HCT116 (cell line): ENCODE measurements around the gene DPP6. TPM values are rescaled to one million over a fixed set of nuclear protein-coding genes. Genes with fewer than 3 reads are reported as not detected.

Source experiments
- ATAC-seq: fragments of 200-7000 bp; cut with Tn5 transposase; 2 replicates; pipeline ENCODE4 v1.9.1; 2020; ENCODE audit warnings: mild to moderate bottlenecking, moderate library complexity
- BruUV-seq: library from RNA; stranded (reverse); fragments of 400-500 nt; replicated peaks from 2 replicates; lab custom pipeline; 2021; lab: Mats Ljungman, UMichigan
- CTCF ChIA-PET: fragments of 300-600 bp; sonication (Branson Sonifier 250); formaldehyde crosslinking; loops from one replicate; lab custom pipeline; 2021; ENCODE audit warnings: antibody characterized with exemption; lab: Charles Lee
- POLR2A ChIA-PET: fragments of 300-600, 350-600 bp; sonication (Branson Sonifier 250); formaldehyde crosslinking; loops from one replicate; lab custom pipeline; 2021; ENCODE audit warnings: antibody characterized with exemption; lab: Charles Lee
- RAD21 ChIA-PET, 2 experiments: fragments of 300-600 bp; sonication (Branson Sonifier 250); formaldehyde crosslinking; loops; one replicate each; lab custom pipeline; 2023; ENCODE audit warnings: low total read pairs in 2 of 2; ENCODE audit not compliant: uncharacterized antibody in 2 of 2, unreplicated experiment in 2 of 2, low non-redundant PET in 1 of 2; lab: Charles Lee
- DNase-seq: peaks from one replicate; pipeline ENCODE4 v3.0.0-alpha.2; 2010; ENCODE audit warnings: low read depth, low spot score
- H2AFZ ChIP-seq: fragments of 200-600 bp; shearing (Covaris generic), sonication (generic); 2 replicates; pipeline ENCODE4 v1.6.1; 2017; ENCODE audit warnings: low read depth, mixed run types, mixed read lengths, antibody characterized with exemption, low read length; ENCODE audit not compliant: poor library complexity, severe bottlenecking
- H3K27ac ChIP-seq: 2 replicates; pipeline ENCODE4 v1.5.1; 2012; ENCODE audit warnings: low read depth, low read length
- H3K27me3 ChIP-seq: fragments of 200-600 bp; sonication (generic); 2 replicates; pipeline ENCODE4 v1.6.1; 2016; ENCODE audit warnings: mixed run types, low read length, mixed read lengths; ENCODE audit not compliant: insufficient read depth
- H3K36me3 ChIP-seq, 2 experiments: fragments of 200-500 bp in 1 of 2; fragments of 200-600 bp in 1 of 2; sonication (Bioruptor generic) in 1 of 2; sonication (generic) in 1 of 2; 2 replicates each; pipeline versions ENCODE4 v1.5.1 to v1.6.1; 2014 to 2016; ENCODE audit warnings: low read length in 2 of 2, inconsistent platforms in 1 of 2, mixed read lengths in 1 of 2, mixed run types in 1 of 2; ENCODE audit not compliant: insufficient read depth in 2 of 2, control insufficient read depth in 1 of 2
- H3K4me1 ChIP-seq, 2 experiments: fragments of 200-600 bp in 1 of 2; sonication (generic) in 1 of 2; 2 replicates each; pipeline versions ENCODE4 v1.5.1 to v1.6.1; 2012 to 2017; ENCODE audit warnings: low read length in 2 of 2, inconsistent platforms in 1 of 2, mild to moderate bottlenecking in 1 of 2, mixed read lengths in 1 of 2, mixed run types in 1 of 2, moderate library complexity in 1 of 2; ENCODE audit not compliant: insufficient read depth in 2 of 2, control insufficient read depth in 1 of 2
- H3K4me2 ChIP-seq: fragments of 200-600 bp; sonication (generic); 2 replicates; pipeline ENCODE4 v1.6.1; 2017; ENCODE audit warnings: mixed run types, low read length, mixed read lengths
- H3K4me3 ChIP-seq, 2 experiments: fragments of 200-600 bp in 1 of 2; sonication (generic) in 1 of 2; replicated peaks in 1 of 2; 2 replicates each; pipeline ENCODE4 v1.5.1; 2011 to 2016; ENCODE audit warnings: low read length in 2 of 2, control low read depth in 1 of 2, low read depth in 1 of 2, mild to moderate bottlenecking in 1 of 2, mixed read lengths in 1 of 2, mixed run types in 1 of 2
- H3K79me2 ChIP-seq: fragments of 200-600 bp; sonication (generic); 2 replicates; pipeline ENCODE4 v1.6.1; 2017; ENCODE audit warnings: mild to moderate bottlenecking, mixed run types, low read length, moderate library complexity, mixed read lengths; ENCODE audit not compliant: insufficient read depth
- H3K9ac ChIP-seq: fragments of 200-600 bp; sonication (generic); 2 replicates; pipeline ENCODE4 v1.6.1; 2016; ENCODE audit warnings: low read length, mixed read lengths
- H3K9me2 ChIP-seq: fragments of 200-600 bp; sonication (generic), shearing (Covaris generic); 2 replicates; pipeline ENCODE4 v1.6.1; 2017; ENCODE audit warnings: mixed run types, mild to moderate bottlenecking, moderate library complexity; ENCODE audit not compliant: insufficient read depth
- H3K9me3 ChIP-seq, 2 experiments: fragments of 200-500 bp in 1 of 2; fragments of 200-600 bp in 1 of 2; sonication (Bioruptor generic) in 1 of 2; sonication (generic) in 1 of 2; 2 replicates each; pipeline ENCODE4 v1.6.1; 2014 to 2017; ENCODE audit warnings: low read length in 2 of 2, mixed read lengths in 2 of 2, inconsistent platforms in 1 of 2, low read depth in 1 of 2, mild to moderate bottlenecking in 1 of 2, mixed run types in 1 of 2, moderate library complexity in 1 of 2; ENCODE audit not compliant: control insufficient read depth in 1 of 2, insufficient read depth in 1 of 2
- H4K20me1 ChIP-seq: fragments of 200-600 bp; sonication (generic), shearing (Covaris generic); 2 replicates; pipeline ENCODE4 v1.6.1; 2017; ENCODE audit warnings: mixed run types, mild to moderate bottlenecking, moderate library complexity; ENCODE audit not compliant: insufficient read depth
- ATF3 ChIP-seq: IDR thresholded peaks from 2 replicates; pipeline ENCODE4 v1.6.1; 2012
- CBX3 ChIP-seq: IDR thresholded peaks from 2 replicates; pipeline ENCODE4 v1.6.1; 2012; ENCODE audit warnings: low read depth
- CEBPB ChIP-seq: IDR thresholded peaks from 2 replicates; pipeline ENCODE4 v1.6.1; 2012; ENCODE audit warnings: low read depth
- ELF1 ChIP-seq: IDR thresholded peaks from 2 replicates; pipeline ENCODE4 v1.6.1; 2012; ENCODE audit warnings: low read depth, borderline replicate concordance
- EZH2 ChIP-seq: fragments of 200-600 bp; sonication (generic); IDR thresholded peaks from 2 replicates; pipeline ENCODE4 v1.6.1; 2017; ENCODE audit warnings: antibody characterized with exemption, mixed run types
- EZH2phosphoT487 ChIP-seq: fragments of 200-600 bp; IDR thresholded peaks from 2 replicates; pipeline ENCODE4 v1.6.1; 2018; ENCODE audit warnings: antibody characterized with exemption, borderline replicate concordance
- FOSL1 ChIP-seq: IDR thresholded peaks from 2 replicates; pipeline ENCODE4 v1.6.1; 2012; ENCODE audit warnings: low read depth
- JUND ChIP-seq: IDR thresholded peaks from 2 replicates; pipeline ENCODE4 v1.6.1; 2012
- MAX ChIP-seq: IDR thresholded peaks from 2 replicates; pipeline ENCODE4 v1.6.1; 2012
- RAD21 ChIP-seq: IDR thresholded peaks from 2 replicates; pipeline ENCODE4 v1.6.1; 2012; ENCODE audit warnings: low read depth, mild to moderate bottlenecking
- REST ChIP-seq: IDR thresholded peaks from 2 replicates; pipeline ENCODE4 v1.6.1; 2012; ENCODE audit warnings: low read depth
- SIN3A ChIP-seq: IDR thresholded peaks from 2 replicates; pipeline ENCODE4 v1.6.1; 2012; ENCODE audit warnings: low read depth
- ZBTB33 ChIP-seq: IDR thresholded peaks from 2 replicates; pipeline ENCODE4 v1.6.1; 2011; ENCODE audit warnings: mild to moderate bottlenecking, low read length, moderate library complexity; ENCODE audit not compliant: insufficient replicate concordance; ENCODE audit errors: extremely low read depth
- ZFX ChIP-seq: fragments of 450-650 bp; IDR thresholded peaks from 2 replicates; pipeline ENCODE4 v1.6.1; 2017
- intact Hi-C: fragments of 100-400 bp; cut with micrococcal nuclease; formaldehyde crosslinking; loops from 2 replicates; pipeline ENCODE4 v1.10.0; 2022
- total RNA-seq: library from RNA; stranded (reverse); gene quantifications from one replicate; pipeline ENCODE4 v1.2.1, GENCODE V29; 2021; ENCODE audit not compliant: unreplicated experiment

Gene DPP6
- total RNA-seq, 1 experiment from 2014 or later, result not detected

GRCh38 chr7:154765118-154765517, 712.9 kb downstream of the DPP6 start:
- Histone ChIP-seq H3K9me2 (no peaks in the 10 kb centered on the region), H2AFZ (no peak overlapping the region), H3K36me3 (no peaks in the 10 kb centered on the region), H3K4me2 (no peak overlapping the region), H3K4me3 (no peak overlapping the region), H3K9ac (no peak overlapping the region), H4K20me1 (no peaks in the 10 kb centered on the region), H3K9me3 (no peaks in the 10 kb centered on the region), H3K4me1 (no peaks in the 10 kb centered on the region; a peak in 1 of 4 replicates), H3K27ac (no peak overlapping the region), H3K79me2 (no peaks in the 10 kb centered on the region), H3K27me3 (no peaks in the 10 kb centered on the region)
- CTCF ChIA-PET, result no interaction called here
- TF ChIP-seq CBX3, result no peak
- no peak for TF ChIP-seq JUND
- no peak for TF ChIP-seq EZH2
- no peak for TF ChIP-seq SIN3A
- no peak for TF ChIP-seq REST
- ATAC-seq (no peak), DNase-seq (no peak)
- RAD21 ChIA-PET, result no interaction called here
- intact Hi-C loops, result no loop called here
- BruUV-seq, result no TSS peak
- POLR2A ChIA-PET, result no interaction called here

- intact Hi-C loops, result no loop called here
- no TSS peak for BruUV-seq
- no peaks in the 10 kb centered on the region; a peak in 1 of 4 replicates for H3K4me1 ChIP-seq
- H3K9me3 ChIP-seq, result no peaks in the 10 kb centered on the region
- H3K4me2 ChIP-seq, result no peak overlapping the region
- no peak overlapping the region for H3K4me3 ChIP-seq
- DNase-seq, result no peak
- H3K27me3 ChIP-seq, result no peaks in the 10 kb centered on the region
- no peaks in the 10 kb centered on the region for H3K36me3 ChIP-seq
- no peak overlapping the region for H2AFZ ChIP-seq
- H4K20me1 ChIP-seq, result no peaks in the 10 kb centered on the region
- H3K9ac ChIP-seq, result no peak overlapping the region
- no peaks in the 10 kb centered on the region for H3K79me2 ChIP-seq
- no peak overlapping the region for H3K27ac ChIP-seq
- ChIA-PET RAD21 (no interaction called here), CTCF (no interaction called here), POLR2A (no interaction called here)
- H3K9me2 ChIP-seq, result no peaks in the 10 kb centered on the region
- ATAC-seq, result no peak
- TF ChIP-seq FOSL1 (no peak), CEBPB (no peak), CBX3 (no peak), ZFX (no peak), ZBTB33 (no peak), ATF3 (no peak), RAD21 (no peak), EZH2phosphoT487 (no peak), ELF1 (no peak), MAX (no peak), EZH2 (no peak)
Observed at GRCh38 chr7:154767142-154767541, 714.9 kb downstream of the DPP6 start.
